Raji (cell line): Measurements from ENCODE around the gene PATE3.

Experiments
- POLR2A ChIP-seq: IDR thresholded peaks from 2 replicates; pipeline ENCODE4 v1.6.1; 2011; ENCODE audit warnings: low read depth, low read length, control low read depth; ENCODE audit not compliant: insufficient read depth

Gene PATE3, protein sequence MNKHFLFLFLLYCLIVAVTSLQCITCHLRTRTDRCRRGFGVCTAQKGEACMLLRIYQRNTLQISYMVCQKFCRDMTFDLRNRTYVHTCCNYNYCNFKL

DNA sequence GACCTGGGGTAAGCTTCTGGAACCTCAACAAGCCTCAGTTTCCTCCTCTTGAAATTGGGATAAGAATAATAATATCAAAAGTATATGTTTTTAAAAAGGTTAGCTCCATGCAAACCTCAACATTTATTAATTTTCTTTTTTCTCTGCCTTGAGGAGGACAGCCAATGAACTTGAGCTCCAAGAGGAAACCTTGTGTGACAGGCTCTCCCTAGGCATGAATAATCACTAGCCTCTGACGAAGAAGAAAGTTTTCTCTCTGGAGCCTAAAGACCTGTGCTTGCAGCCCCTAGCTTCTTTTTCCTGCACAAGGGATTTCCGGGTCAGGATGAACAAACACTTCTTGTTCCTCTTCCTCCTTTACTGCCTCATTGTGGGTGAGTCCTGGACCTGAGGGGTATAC lies at the start of gene PATE3:
Gene PATE3, plus strand, starts transcription at position 301 of the 400 bp plus-strand sequence. Its CDS starts 25 bp downstream, at position 326.
- no peak for TF ChIP-seq POLR2A

GRCh38 chr11:125740617-125741016 lies 47.3 kb upstream of the PATE3 start:
- no peak for TF ChIP-seq POLR2A

DNA sequence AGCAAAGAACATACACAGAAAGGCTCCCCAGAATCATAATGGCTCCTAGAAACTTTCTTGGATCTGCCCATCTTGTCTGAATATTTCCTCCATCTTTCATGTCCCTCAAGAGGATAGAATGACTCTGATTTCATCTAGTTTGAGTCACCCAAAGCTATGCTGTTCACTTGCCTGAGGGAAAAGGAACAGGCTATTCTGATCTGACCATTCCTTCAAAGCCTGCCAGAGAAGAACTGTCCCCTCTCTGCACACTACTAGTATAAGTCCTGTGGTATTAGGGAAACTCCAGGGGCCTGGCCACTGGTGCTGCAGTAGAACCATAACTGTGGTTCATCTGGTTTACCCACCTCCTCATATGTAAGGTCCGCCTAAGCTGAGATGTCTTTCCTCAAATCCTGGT lies 44.2 kb upstream of the PATE3 start:
- TF ChIP-seq POLR2A = no peak

DNA sequence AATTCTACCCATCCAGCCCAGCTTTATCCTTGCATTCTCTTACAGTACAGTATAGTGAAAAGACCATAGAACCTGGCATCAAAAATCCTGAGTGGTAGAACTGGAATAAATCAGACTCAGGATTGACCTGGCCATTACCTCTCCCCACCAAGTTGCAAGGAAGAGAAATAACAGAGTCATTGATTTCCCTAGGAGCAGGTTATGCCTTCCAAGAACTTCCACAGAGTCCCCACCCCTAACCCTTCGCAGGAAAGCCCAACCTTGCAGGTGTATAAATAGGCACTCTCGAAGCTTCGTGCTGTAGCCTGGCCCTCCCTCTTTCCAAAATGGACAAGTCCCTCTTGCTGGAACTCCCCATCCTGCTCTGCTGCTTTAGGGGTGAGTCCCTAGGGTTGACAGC lies 41.9 kb upstream of the PATE3 start, which contains the start of gene PATE1:
Gene PATE1, plus strand, starts transcription at position 301 of the 400 bp plus-strand sequence. Its CDS starts 26 bp downstream, at position 327.
- no peak for TF ChIP-seq POLR2A

DNA sequence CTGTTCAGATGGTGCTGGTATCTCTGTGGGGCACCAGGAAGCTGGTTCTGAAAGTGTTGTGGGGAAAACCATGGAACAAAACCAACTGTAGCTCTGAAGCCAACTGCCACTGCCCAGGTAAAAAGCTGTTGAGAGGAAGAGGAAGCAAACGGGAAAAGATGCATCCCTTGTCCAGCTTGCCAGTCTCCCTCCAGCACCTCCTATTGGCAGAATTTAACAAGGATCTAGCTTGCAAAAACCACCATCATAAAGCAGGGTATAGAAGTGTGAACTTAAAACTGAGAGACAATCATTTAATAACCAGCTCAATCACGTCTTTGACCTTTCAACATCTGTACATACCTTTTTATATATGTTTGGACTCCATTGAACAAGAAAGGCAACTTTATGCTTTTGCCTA lies 37.3 kb upstream of the PATE3 start:
- TF ChIP-seq POLR2A = no peak

GRCh38 chr11:125756050-125756449 lies 31.9 kb upstream of the PATE3 start:
- TF ChIP-seq POLR2A = no peak

DNA sequence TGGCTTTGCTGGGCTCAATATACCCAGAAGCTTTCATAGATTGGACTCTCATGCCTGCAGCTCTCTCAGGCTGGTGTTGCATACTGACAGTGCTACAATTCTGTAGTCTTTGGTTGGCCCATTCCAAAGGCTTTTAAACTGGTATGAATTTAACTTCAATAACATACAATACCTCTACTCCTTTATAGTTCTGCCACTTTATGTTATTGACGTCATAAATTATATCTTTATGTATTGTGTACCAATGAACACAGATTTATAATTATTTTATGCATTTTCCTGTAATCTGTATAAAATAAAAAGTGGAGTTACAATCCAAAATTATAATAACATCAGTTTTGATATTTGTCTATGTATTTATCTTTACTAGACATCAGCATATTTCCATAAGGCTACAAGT lies 25.5 kb upstream of the PATE3 start:
- no peak for TF ChIP-seq POLR2A

- TF ChIP-seq POLR2A = no peak
Measured at GRCh38 chr11:125763483-125763882, 24.4 kb upstream of the PATE3 start.

DNA sequence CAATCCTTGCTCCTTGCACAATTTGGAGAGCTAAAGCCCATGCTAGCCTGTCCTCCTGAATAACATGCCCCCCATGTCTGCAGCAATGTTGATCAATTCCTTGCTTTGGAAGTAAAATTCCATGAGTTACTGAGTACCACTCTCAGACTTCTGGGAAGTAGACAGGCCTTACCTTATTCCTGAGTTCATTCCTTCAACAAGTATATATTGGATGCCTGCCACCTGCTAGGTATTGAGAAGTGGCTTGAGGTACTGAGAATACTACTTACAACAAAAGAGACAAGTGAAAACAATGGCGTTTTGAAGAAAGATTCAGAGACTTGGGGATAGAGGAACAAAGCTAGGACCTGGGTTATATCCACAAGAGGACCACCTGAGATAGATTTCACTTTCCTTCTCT lies 21.7 kb upstream of the PATE3 start:
- no peak for TF ChIP-seq POLR2A

DNA sequence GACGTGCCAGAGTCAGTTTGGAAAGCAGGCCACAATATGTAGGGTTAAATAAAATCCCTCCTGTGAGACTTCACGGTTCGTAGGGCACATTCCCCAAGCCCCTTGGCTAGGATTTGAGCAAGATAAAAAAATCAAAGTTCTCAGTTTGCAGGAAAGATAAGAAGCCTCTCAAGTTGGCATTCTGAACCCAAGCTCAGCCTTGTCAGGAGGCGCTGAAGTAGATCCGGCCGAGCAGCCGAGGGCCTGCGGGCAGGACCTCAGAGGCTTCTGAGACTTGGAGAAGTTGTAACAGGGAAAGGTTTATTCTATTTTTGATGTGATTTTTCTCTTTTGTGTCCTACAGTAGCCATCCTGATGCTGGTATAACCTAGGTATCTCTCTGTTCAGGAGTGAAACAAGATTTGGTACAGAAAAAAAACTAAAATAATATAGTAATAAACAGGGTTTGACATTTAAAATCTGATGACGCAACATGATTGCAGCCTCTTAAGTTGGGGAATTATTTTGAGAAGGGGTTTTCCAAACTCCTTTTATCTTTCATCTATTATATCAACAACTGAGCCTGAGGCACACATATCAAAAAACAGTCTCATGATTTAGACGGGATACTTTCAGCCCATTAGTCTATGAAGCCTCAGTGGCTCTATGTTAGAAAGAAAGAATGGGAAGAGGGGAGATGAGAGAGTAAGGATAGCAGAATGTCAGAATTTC lies 19.4 kb upstream of the PATE3 start:
- TF ChIP-seq POLR2A = no peak

DNA sequence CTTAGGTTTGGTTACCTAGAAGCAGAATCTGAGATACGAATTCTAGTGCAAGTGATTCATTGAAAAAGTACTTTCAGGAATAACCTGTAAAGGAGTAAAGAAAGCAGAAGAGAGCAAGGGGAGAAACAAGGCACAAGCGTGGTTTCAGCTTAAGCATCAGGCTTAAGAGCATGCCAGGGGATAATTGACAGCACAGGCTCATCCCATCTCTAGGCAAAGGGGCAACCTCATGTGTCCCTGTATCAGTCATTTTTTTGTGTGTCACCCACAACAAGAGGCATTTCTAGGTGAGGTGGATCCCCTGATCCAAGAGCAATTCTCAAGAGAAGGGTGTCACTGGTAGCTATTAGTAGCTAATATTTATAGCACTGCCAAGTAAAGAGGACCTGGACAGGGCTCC lies 17.3 kb upstream of the PATE3 start:
- no peak for TF ChIP-seq POLR2A

GRCh38 chr11:125772834-125773505 lies 15.0 kb upstream of the PATE3 start:
- TF ChIP-seq POLR2A = no peak

GRCh38 chr11:125773516-125773915 lies 14.4 kb upstream of the PATE3 start:
- no peak for TF ChIP-seq POLR2A

- TF ChIP-seq POLR2A = no peak
Measured at GRCh38 chr11:125777309-125777708, 10.6 kb upstream of the PATE3 start.

- no peak for TF ChIP-seq POLR2A
Measured at GRCh38 chr11:125778728-125779127, 9.2 kb upstream of the PATE3 start, which contains the start of gene PATE2. Gene PATE2, minus strand, starts transcription at chr11:125778828. Its CDS starts 55 bp downstream, at chr11:125778773.

GRCh38 chr11:125784678-125785077 lies 3.2 kb upstream of the PATE3 start:
- TF ChIP-seq POLR2A = no peak
